ENCODE results near the gene MYH13.

The MYH13 gene

GRCh38 chr17:10325031-10325695, 47.6 kb downstream of the MYH13 start:
- Histone ChIP-seq H3K4me1 (ENCODE audit: low read length) (no peaks in the 10 kb centered on the region), H3K79me2 (ENCODE audit: low read length) (no peaks in the 10 kb centered on the region), H3K9me3 (replicated peaks; ENCODE audit: insufficient read depth, low read length) (no peaks in the 10 kb centered on the region), H3K4me2 (ENCODE audit: low read depth, low read length) (no peak overlapping the region), H2AFZ (ENCODE audit: low read length) (no peak overlapping the region), H3K9me2 (replicated peaks; ENCODE audit: insufficient read depth, low read length) (no peaks in the 10 kb centered on the region), H3K4me3 (ENCODE audit: low read length) (no peak overlapping the region), H3K27ac (ENCODE audit: low read length) (no peak overlapping the region), H3K27me3 (replicated peaks; ENCODE audit: insufficient read depth, low read length) (no peaks in the 10 kb centered on the region), H3F3A (ENCODE audit: insufficient read depth, low read length) (no peaks in the 10 kb centered on the region), H3K36me3 (replicated peaks; ENCODE audit: insufficient read depth, low read length) (no peaks in the 10 kb centered on the region), H4K20me1 (ENCODE audit: insufficient read depth, low read length) (no peaks in the 10 kb centered on the region), H3K9ac (ENCODE audit: low read length) (no peak overlapping the region)
- TF ChIP-seq EZH2phosphoT487 (IDR thresholded peaks at IDR 0.05; ENCODE audit: low read length) (no peak), CTCF (IDR thresholded peaks at IDR 0.05; ENCODE audit: low read length) (no peak), EZH2 (optimal IDR thresholded peaks at IDR 0.05; ENCODE audit: low read depth, low read length) (no peak)
- no peak for DNase-seq

GRCh38 chr17:10323812-10324610, 48.8 kb downstream of the MYH13 start:
- Histone ChIP-seq H3K79me2 (ENCODE audit: low read length) (no peaks in the 10 kb centered on the region), H3K4me3 (ENCODE audit: low read length) (no peak overlapping the region), H3F3A (ENCODE audit: insufficient read depth, low read length) (no peaks in the 10 kb centered on the region), H3K36me3 (replicated peaks; ENCODE audit: insufficient read depth, low read length) (no peaks in the 10 kb centered on the region), H4K20me1 (ENCODE audit: insufficient read depth, low read length) (no peaks in the 10 kb centered on the region), H3K4me1 (ENCODE audit: low read length) (no peaks in the 10 kb centered on the region), H2AFZ (ENCODE audit: low read length) (no peak overlapping the region), H3K9ac (ENCODE audit: low read length) (no peak overlapping the region), H3K9me2 (replicated peaks; ENCODE audit: insufficient read depth, low read length) (no peaks in the 10 kb centered on the region), H3K27ac (ENCODE audit: low read length) (no peak overlapping the region), H3K4me2 (ENCODE audit: low read depth, low read length) (no peak overlapping the region), H3K9me3 (replicated peaks; ENCODE audit: insufficient read depth, low read length) (no peaks in the 10 kb centered on the region), H3K27me3 (replicated peaks; ENCODE audit: insufficient read depth, low read length) (no peaks in the 10 kb centered on the region)
- TF ChIP-seq EZH2phosphoT487 (IDR thresholded peaks at IDR 0.05; ENCODE audit: low read length) (no peak), EZH2 (optimal IDR thresholded peaks at IDR 0.05; ENCODE audit: low read depth, low read length) (no peak), CTCF (IDR thresholded peaks at IDR 0.05; ENCODE audit: low read length) (no peak)
- no peak for DNase-seq

GRCh38 chr17:10318535-10318934, 54.3 kb downstream of the MYH13 start:
- Histone ChIP-seq H3K4me2 (ENCODE audit: low read depth, low read length) (no peak overlapping the region), H3K27me3 (replicated peaks; ENCODE audit: insufficient read depth, low read length) (no peaks in the 10 kb centered on the region), H3F3A (ENCODE audit: insufficient read depth, low read length) (no peaks in the 10 kb centered on the region), H3K4me1 (ENCODE audit: low read length) (no peaks in the 10 kb centered on the region), H3K27ac (ENCODE audit: low read length) (no peak overlapping the region), H3K4me3 (ENCODE audit: low read length) (no peak overlapping the region), H3K9me3 (replicated peaks; ENCODE audit: insufficient read depth, low read length) (no peaks in the 10 kb centered on the region), H3K9ac (ENCODE audit: low read length) (no peak overlapping the region), H2AFZ (ENCODE audit: low read length) (no peak overlapping the region), H3K79me2 (ENCODE audit: low read length) (no peaks in the 10 kb centered on the region), H4K20me1 (ENCODE audit: insufficient read depth, low read length) (no peaks in the 10 kb centered on the region), H3K36me3 (replicated peaks; ENCODE audit: insufficient read depth, low read length) (no peaks in the 10 kb centered on the region), H3K9me2 (replicated peaks; ENCODE audit: insufficient read depth, low read length) (no peaks in the 10 kb centered on the region)
- no peak for DNase-seq
- TF ChIP-seq CTCF (IDR thresholded peaks at IDR 0.05; ENCODE audit: low read length) (no peak), EZH2 (optimal IDR thresholded peaks at IDR 0.05; ENCODE audit: low read depth, low read length) (no peak), EZH2phosphoT487 (IDR thresholded peaks at IDR 0.05; ENCODE audit: low read length) (no peak)
